ENCODE data around the gene CCR1.

The CCR1 gene

DNA sequence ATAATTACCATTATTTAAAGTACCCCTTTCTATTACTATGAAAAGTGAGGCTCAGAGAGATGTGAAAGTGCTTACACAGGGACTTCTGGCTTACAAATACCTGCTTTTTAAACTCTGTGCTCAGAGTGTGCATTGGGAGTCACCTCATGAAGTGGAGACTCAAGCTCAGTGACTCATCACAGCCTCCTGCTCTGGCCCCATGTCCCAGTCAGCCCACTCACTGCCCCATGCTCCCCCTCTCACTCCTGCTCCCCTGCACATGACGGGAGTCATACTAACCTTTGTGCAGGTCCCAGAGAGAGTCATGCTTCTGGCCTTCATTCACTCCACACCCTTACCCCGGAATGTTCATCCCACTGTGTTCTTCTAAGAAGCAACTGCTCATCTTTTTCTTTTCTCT, 20.2 kb downstream of the CCR1 start:
- TF ChIP-seq CEBPB (IDR thresholded peaks at IDR 0.05) (no peak), EGR1 (IDR thresholded peaks at IDR 0.05) (no peak), USF1 (IDR thresholded peaks at IDR 0.05) (no peak)
- TF ChIP-seq, protein P1, sequence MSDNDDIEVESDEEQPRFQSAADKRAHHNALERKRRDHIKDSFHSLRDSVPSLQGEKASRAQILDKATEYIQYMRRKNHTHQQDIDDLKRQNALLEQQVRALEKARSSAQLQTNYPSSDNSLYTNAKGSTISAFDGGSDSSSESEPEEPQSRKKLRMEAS (IDR thresholded peaks at IDR 0.05): no peak

GRCh38 chr3:46187341-46187700, 20.8 kb downstream of the CCR1 start:
- TF ChIP-seq RAD21 (IDR thresholded peaks at IDR 0.05; ENCODE audit: low read depth) (no peak), CEBPB (IDR thresholded peaks at IDR 0.05) (no peak), USF1 (IDR thresholded peaks at IDR 0.05) (no peak), TAF1 (IDR thresholded peaks at IDR 0.05; ENCODE audit: low read depth) (no peak), NFIC (IDR thresholded peaks at IDR 0.05) (no peak), CREB1 (IDR thresholded peaks at IDR 0.05; ENCODE audit: low read depth) (no peak), EGR1 (IDR thresholded peaks at IDR 0.05) (no peak), FOXM1 (IDR thresholded peaks at IDR 0.05; ENCODE audit: borderline replicate concordance, low read depth) (no peak), EP300 (IDR thresholded peaks at IDR 0.05; ENCODE audit: borderline replicate concordance) (no peak), TCF12 (IDR thresholded peaks at IDR 0.05; ENCODE audit: low read depth) (no peak)
- TF ChIP-seq, protein P2, sequence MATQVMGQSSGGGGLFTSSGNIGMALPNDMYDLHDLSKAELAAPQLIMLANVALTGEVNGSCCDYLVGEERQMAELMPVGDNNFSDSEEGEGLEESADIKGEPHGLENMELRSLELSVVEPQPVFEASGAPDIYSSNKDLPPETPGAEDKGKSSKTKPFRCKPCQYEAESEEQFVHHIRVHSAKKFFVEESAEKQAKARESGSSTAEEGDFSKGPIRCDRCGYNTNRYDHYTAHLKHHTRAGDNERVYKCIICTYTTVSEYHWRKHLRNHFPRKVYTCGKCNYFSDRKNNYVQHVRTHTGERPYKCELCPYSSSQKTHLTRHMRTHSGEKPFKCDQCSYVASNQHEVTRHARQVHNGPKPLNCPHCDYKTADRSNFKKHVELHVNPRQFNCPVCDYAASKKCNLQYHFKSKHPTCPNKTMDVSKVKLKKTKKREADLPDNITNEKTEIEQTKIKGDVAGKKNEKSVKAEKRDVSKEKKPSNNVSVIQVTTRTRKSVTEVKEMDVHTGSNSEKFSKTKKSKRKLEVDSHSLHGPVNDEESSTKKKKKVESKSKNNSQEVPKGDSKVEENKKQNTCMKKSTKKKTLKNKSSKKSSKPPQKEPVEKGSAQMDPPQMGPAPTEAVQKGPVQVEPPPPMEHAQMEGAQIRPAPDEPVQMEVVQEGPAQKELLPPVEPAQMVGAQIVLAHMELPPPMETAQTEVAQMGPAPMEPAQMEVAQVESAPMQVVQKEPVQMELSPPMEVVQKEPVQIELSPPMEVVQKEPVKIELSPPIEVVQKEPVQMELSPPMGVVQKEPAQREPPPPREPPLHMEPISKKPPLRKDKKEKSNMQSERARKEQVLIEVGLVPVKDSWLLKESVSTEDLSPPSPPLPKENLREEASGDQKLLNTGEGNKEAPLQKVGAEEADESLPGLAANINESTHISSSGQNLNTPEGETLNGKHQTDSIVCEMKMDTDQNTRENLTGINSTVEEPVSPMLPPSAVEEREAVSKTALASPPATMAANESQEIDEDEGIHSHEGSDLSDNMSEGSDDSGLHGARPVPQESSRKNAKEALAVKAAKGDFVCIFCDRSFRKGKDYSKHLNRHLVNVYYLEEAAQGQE (IDR thresholded peaks at IDR 0.05; ENCODE audit: low read depth): no peak
- TF ChIP-seq, protein P1 (IDR thresholded peaks at IDR 0.05): no peak

DNA sequence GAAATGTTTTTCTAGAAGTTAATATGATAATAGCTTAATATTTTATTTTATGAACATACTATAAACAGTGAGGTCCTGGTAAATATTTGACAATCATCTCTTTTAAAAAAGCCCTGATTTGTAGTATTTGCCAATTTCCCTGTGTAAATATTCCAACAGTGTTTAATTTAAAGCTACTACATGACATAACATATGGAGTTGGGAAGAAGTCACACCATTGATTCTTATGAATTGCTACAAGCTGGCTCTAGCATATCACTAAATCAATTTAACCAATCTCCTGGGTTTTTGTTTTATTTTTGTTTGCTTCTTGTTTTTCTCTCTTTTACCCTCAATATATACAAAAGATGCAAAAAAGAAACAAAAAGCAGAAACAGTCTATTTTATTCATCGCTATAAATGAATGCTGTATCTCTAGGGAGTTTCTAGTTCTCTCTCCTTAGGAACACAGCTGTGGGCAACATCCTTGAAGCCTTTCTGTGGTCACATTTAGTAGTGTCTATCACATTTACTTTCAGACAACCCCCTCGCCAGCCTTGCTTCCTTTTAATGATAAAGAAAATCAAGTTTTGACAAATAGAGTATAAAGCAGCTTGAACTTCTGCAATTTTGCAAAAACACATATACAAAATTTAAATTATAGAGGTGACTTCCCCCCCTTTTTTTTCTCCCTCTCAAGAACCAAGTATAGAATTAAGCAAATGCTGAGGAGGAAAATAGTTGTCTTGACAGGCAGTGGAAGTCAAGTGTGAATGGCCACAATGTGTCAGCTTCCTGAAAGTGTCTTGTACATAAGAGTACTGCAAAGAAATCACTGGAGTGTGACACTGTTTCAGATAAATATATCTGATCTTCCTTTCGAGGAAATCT, 21.4 kb downstream of the CCR1 start:
- TF ChIP-seq EP300 (IDR thresholded peaks at IDR 0.05; ENCODE audit: borderline replicate concordance) (no peak), CREB1 (IDR thresholded peaks at IDR 0.05; ENCODE audit: low read depth) (no peak), YY1 (IDR thresholded peaks at IDR 0.05; ENCODE audit: low read depth) (no peak), TAF1 (IDR thresholded peaks at IDR 0.05; ENCODE audit: low read depth) (no peak), EGR1 (IDR thresholded peaks at IDR 0.05) (no peak), FOXM1 (IDR thresholded peaks at IDR 0.05; ENCODE audit: borderline replicate concordance, low read depth) (no peak), NFIC (IDR thresholded peaks at IDR 0.05) (no peak)
- TF ChIP-seq, protein P1 (IDR thresholded peaks at IDR 0.05): no peak

DNA sequence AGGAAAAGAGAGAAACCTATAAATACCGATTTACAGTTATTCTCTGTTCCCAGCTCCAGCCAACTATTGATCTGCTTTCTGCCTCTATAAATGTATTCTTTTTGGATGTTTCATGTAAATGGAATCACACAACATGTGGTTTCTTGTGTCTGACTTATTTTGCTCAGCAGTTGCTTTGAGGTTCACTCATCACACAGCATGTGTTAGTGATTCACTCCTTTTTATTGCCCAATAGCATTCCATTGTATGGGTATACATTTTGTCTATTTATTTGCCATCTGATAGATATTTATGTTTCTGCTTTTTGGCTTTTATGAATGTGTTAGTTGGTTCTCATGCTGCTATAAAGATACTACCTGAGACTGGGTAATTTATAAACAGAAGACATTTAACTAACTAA, 23.6 kb downstream of the CCR1 start:
- TF ChIP-seq CEBPB (IDR thresholded peaks at IDR 0.05): peak; percentile 49; the same call in 1 of the 2 replicates
- TF ChIP-seq TAF1 (IDR thresholded peaks at IDR 0.05; ENCODE audit: low read depth): no peak

DNA sequence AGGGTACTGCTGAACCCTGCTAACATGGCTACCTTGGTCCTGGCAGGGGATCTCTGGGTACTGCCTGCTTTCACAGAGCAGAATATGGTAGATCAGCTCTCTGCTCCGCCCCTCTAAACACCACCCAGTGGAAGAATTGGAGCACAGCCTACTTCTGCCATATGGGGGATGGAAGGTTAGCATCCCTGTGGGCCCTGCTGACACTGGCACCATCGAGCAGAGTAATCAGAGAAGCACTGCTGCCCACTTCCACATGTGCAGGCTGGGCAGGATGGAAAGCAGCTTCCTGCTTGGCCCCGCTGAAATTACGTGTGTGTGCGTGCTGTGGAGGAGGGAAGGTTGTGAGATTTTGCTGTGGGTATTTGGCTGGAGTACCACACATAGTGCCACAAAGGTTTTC, 24.8 kb downstream of the CCR1 start:
- TF ChIP-seq TAF1 (IDR thresholded peaks at IDR 0.05; ENCODE audit: low read depth) (no peak), FOXM1 (IDR thresholded peaks at IDR 0.05; ENCODE audit: borderline replicate concordance, low read depth) (no peak), USF1 (IDR thresholded peaks at IDR 0.05) (no peak), ZBTB7A (IDR thresholded peaks at IDR 0.05; ENCODE audit: low read depth) (no peak), EGR1 (IDR thresholded peaks at IDR 0.05) (no peak)
- TF ChIP-seq, protein P1 (IDR thresholded peaks at IDR 0.05): no peak
- TF ChIP-seq, protein P2 (IDR thresholded peaks at IDR 0.05; ENCODE audit: low read depth): no peak
